ENCODE measurements around the gene DIRAS2. TPM values are rescaled to one million over a fixed set of nuclear protein-coding genes. Genes with fewer than 3 reads are reported as not detected.

Gene DIRAS2
- total RNA-seq, 1 experiment from 2014 or later = not detected

- intact Hi-C loops (cut with micrococcal nuclease; ENCODE audit: unreplicated experiment) = no loop called here
- ChIA-PET CTCF (interaction anchor here (0.7 kb wide), 1 partner anchor 164 kb away, joined by 3 read pairs; no protein-coding TSS in a partner anchor), POLR2A (ENCODE audit: low non-redundant PET) (no interaction called here)
- Histone ChIP-seq H3K9me3 (ENCODE audit: low read depth, low read length, poor library complexity, severe bottlenecking) (no peaks in the 10 kb centered on the region), H3K4me1 (ENCODE audit: insufficient read depth, low read length, poor library complexity, severe bottlenecking) (no peaks in the 10 kb centered on the region), H3K4me3 (ENCODE audit: low read depth, low read length, poor library complexity, severe bottlenecking) (no peak overlapping the region), H3K36me3 (ENCODE audit: insufficient read depth, low read length, poor library complexity, severe bottlenecking) (no peaks in the 10 kb centered on the region), H3K27ac (ENCODE audit: low read depth, low read length, poor library complexity, severe bottlenecking) (no peak overlapping the region), H3K27me3 (replicated peaks; ENCODE audit: insufficient read depth, low read depth, low read length, poor library complexity) (no peaks in the 10 kb centered on the region)
- TF ChIP-seq EZH2 (IDR thresholded peaks at IDR 0.05; ENCODE audit: borderline replicate concordance, low read depth, low read length, poor library complexity, severe bottlenecking) (no peak), CTCF (conservative IDR thresholded peaks at IDR 0.05; ENCODE audit: low read depth, low read length) (no peak)
- BruUV-seq (replicated peaks) = no TSS peak
- no peak for DNase-seq (ENCODE audit: low spot score)
Observed at GRCh38 chr9:90629354-90629753, 13.3 kb downstream of the DIRAS2 start.

DNA sequence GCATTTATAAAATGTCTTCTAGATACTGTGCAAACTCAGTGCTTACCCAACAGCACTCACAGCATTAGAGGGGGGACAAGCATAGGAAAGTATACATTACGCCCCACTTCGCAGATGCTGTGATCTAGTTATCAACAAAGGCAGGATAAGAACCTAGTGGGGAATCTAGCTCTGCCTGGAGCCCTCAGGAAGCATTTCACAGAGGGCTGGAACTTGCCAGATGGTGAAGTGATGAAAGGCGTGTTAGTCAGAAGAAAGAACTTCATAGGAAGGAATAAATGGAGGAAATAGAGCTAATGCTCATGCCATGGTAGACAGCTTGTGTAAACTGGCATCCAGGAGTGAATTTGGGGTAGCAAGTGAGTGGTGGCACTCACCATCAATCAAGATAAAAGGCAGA is 25.8 kb downstream of the DIRAS2 start:
- intact Hi-C loops (cut with micrococcal nuclease; ENCODE audit: unreplicated experiment) = no loop called here
- Histone ChIP-seq H3K27ac (ENCODE audit: low read depth, low read length, poor library complexity, severe bottlenecking) (no peak overlapping the region), H3K36me3 (ENCODE audit: insufficient read depth, low read length, poor library complexity, severe bottlenecking) (no peaks in the 10 kb centered on the region), H3K4me1 (ENCODE audit: insufficient read depth, low read length, poor library complexity, severe bottlenecking) (no peaks in the 10 kb centered on the region), H3K9me3 (ENCODE audit: low read depth, low read length, poor library complexity, severe bottlenecking) (no peaks in the 10 kb centered on the region), H3K27me3 (replicated peaks; ENCODE audit: insufficient read depth, low read depth, low read length, poor library complexity) (no peaks in the 10 kb centered on the region), H3K4me3 (ENCODE audit: low read depth, low read length, poor library complexity, severe bottlenecking) (no peak overlapping the region)
- ChIA-PET CTCF (no interaction called here), POLR2A (ENCODE audit: low non-redundant PET) (no interaction called here)
- TF ChIP-seq CTCF (conservative IDR thresholded peaks at IDR 0.05; ENCODE audit: low read depth, low read length) = no peak
- no peak for TF ChIP-seq EZH2 (IDR thresholded peaks at IDR 0.05; ENCODE audit: borderline replicate concordance, low read depth, low read length, poor library complexity, severe bottlenecking)
- DNase-seq (ENCODE audit: low spot score) = no peak
- no TSS peak for BruUV-seq (replicated peaks)

DNA sequence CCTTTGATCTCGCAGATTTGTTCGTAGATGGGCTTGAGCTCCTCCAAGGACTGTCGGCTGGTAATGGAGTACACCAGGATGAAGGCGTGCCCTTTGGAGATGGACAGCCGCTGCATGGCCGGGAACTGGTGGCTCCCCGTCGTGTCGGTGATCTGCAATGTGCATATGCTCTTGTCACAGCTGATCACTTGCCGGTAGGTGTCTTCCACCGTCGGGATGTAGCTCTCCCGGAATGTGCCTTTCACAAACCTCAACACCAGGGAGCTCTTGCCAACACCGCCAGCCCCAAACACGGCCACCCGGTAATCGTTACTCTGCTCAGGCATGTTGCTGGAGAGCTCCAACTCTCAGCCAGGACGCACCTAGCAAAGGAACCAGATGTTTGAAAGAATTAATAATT is 29.1 kb downstream of the DIRAS2 start:
- no peak for TF ChIP-seq EZH2 (IDR thresholded peaks at IDR 0.05; ENCODE audit: borderline replicate concordance, low read depth, low read length, poor library complexity, severe bottlenecking)
- TF ChIP-seq CTCF (conservative IDR thresholded peaks at IDR 0.05; ENCODE audit: low read depth, low read length) = no peak
- Histone ChIP-seq H3K27me3 (replicated peaks; ENCODE audit: insufficient read depth, low read depth, low read length, poor library complexity) (no peaks in the 10 kb centered on the region), H3K4me1 (ENCODE audit: insufficient read depth, low read length, poor library complexity, severe bottlenecking) (no peaks in the 10 kb centered on the region), H3K9me3 (ENCODE audit: low read depth, low read length, poor library complexity, severe bottlenecking) (no peaks in the 10 kb centered on the region), H3K36me3 (ENCODE audit: insufficient read depth, low read length, poor library complexity, severe bottlenecking) (no peaks in the 10 kb centered on the region), H3K4me3 (ENCODE audit: low read depth, low read length, poor library complexity, severe bottlenecking) (no peak overlapping the region), H3K27ac (ENCODE audit: low read depth, low read length, poor library complexity, severe bottlenecking) (no peak overlapping the region)
- BruUV-seq (replicated peaks) = no TSS peak
- ChIA-PET CTCF (no interaction called here), POLR2A (ENCODE audit: low non-redundant PET) (no interaction called here)
- no peak for DNase-seq (ENCODE audit: low spot score)
- intact Hi-C loops (cut with micrococcal nuclease; ENCODE audit: unreplicated experiment) = no loop called here
